SK-N-SH (cell line): ENCODE measurements around the gene GALE. TPM values are rescaled to one million over a fixed set of nuclear protein-coding genes. Genes with fewer than 3 reads are reported as not detected.
A peak's percentile ranks its signal among the peaks of the same experiment; 100 is the strongest.

ENCODE experiments used
- CTCF ChIA-PET: fragments of 300-600, 350-600 bp; formaldehyde crosslinking; extraction: SDS; loops from one replicate; lab custom pipeline; 2021; lab: Yijun Ruan, JAX
- POLR2A ChIA-PET: fragments of 350-600 bp; sonication (Branson Sonifier 250); formaldehyde crosslinking; extraction: SDS; loops from one replicate; lab custom pipeline; 2020; ENCODE audit warnings: antibody characterized with exemption, inconsistent platforms; lab: Yijun Ruan, JAX
- DNase-seq: peaks from one replicate; pipeline ENCODE4 v3.0.0; 2012
- H2AFZ ChIP-seq: fragments of 200-600 bp; sonication (generic); 2 replicates; pipeline ENCODE4 v1.8.1; 2016; ENCODE audit warnings: antibody characterized with exemption, mild to moderate bottlenecking, low read depth
- H3F3A ChIP-seq: fragments of 200-600 bp; sonication (generic); replicated peaks from 2 replicates; pipeline ENCODE3; 2016; ENCODE audit warnings: antibody characterized with exemption, mild to moderate bottlenecking; ENCODE audit not compliant: insufficient read depth
- H3K27ac ChIP-seq, 2 experiments: fragments of 200-500 bp in 1 of 2; fragments of 200-600 bp in 1 of 2; sonication (Bioruptor generic) in 1 of 2; sonication (generic), shearing (Covaris generic) in 1 of 2; 2 replicates each; pipeline versions ENCODE4 v1.5.1 to v1.6.1; 2014 to 2016; ENCODE audit warnings: low read depth in 2 of 2, inconsistent platforms in 1 of 2, low read length in 1 of 2, mild to moderate bottlenecking in 1 of 2, mixed read lengths in 1 of 2
- H3K27me3 ChIP-seq: fragments of 200-600 bp; sonication (generic), shearing (Covaris generic); 2 replicates; pipeline ENCODE4 v1.6.1; 2016; ENCODE audit warnings: mixed run types; ENCODE audit not compliant: insufficient read depth
- H3K36me3 ChIP-seq, 2 experiments: fragments of 200-500 bp in 1 of 2; fragments of 200-600 bp in 1 of 2; sonication (Bioruptor generic) in 1 of 2; sonication (generic) in 1 of 2; replicated peaks in 1 of 2; 2 replicates each; pipeline versions ENCODE3 to v1.5.1; 2014 to 2016; ENCODE audit warnings: low read length in 1 of 2, mild to moderate bottlenecking in 1 of 2; ENCODE audit not compliant: insufficient read depth in 2 of 2, control insufficient read depth in 1 of 2
- H3K4me1 ChIP-seq, 2 experiments: fragments of 200-500 bp in 1 of 2; fragments of 200-600 bp in 1 of 2; sonication (Bioruptor generic) in 1 of 2; sonication (generic), shearing (Covaris generic) in 1 of 2; 2 replicates each; pipeline versions ENCODE4 v1.5.1 to v1.6.1; 2014 to 2016; ENCODE audit warnings: low read depth in 1 of 2, low read length in 1 of 2, mixed run types in 1 of 2; ENCODE audit not compliant: insufficient read depth in 2 of 2, control insufficient read depth in 1 of 2
- H3K4me2 ChIP-seq: fragments of 200-600 bp; sonication (generic), shearing (Covaris generic); 2 replicates; pipeline ENCODE4 v1.6.1; 2017; ENCODE audit warnings: mixed run types
- H3K4me3 ChIP-seq, 2 experiments: fragments of 200-500 bp in 1 of 2; fragments of 200-600 bp in 1 of 2; sonication (Bioruptor generic) in 1 of 2; sonication (generic), shearing (Covaris generic) in 1 of 2; 2 replicates each; pipeline versions ENCODE4 v1.5.1 to v1.8.1; 2014 to 2016; ENCODE audit warnings: low read depth in 2 of 2, inconsistent platforms in 1 of 2, low read length in 1 of 2, mild to moderate bottlenecking in 1 of 2, mixed read lengths in 1 of 2, moderate library complexity in 1 of 2
- H3K79me2 ChIP-seq: fragments of 200-600 bp; sonication (generic); 2 replicates; pipeline ENCODE4 v1.8.1; 2017; ENCODE audit warnings: mild to moderate bottlenecking; ENCODE audit not compliant: insufficient read depth
- H3K9ac ChIP-seq: fragments of 200-600 bp; sonication (generic); 2 replicates; pipeline ENCODE4 v1.6.1; 2017; ENCODE audit warnings: mixed run types
- H3K9me2 ChIP-seq: fragments of 200-600 bp; sonication (generic); 2 replicates; pipeline ENCODE4 v1.6.1; 2017; ENCODE audit warnings: mixed run types
- H3K9me3 ChIP-seq: fragments of 200-600 bp; sonication (generic); 2 replicates; pipeline ENCODE4 v1.6.1; 2017; ENCODE audit warnings: mixed run types, mild to moderate bottlenecking, moderate library complexity
- H4K20me1 ChIP-seq: fragments of 200-600 bp; sonication (generic); 2 replicates; pipeline ENCODE4 v1.6.1; 2017; ENCODE audit warnings: mild to moderate bottlenecking, mixed run types; ENCODE audit not compliant: insufficient read depth
- CHD2 ChIP-seq: fragments of 150-350 bp; IDR thresholded peaks from 2 replicates; pipeline ENCODE4 v1.6.1; 2018; ENCODE audit warnings: low read length; ENCODE audit not compliant: partially characterized antibody
- ELF1 ChIP-seq: IDR thresholded peaks from 2 replicates; pipeline ENCODE4 v1.4.0; 2012
- EP300 ChIP-seq, 2 experiments: IDR thresholded peaks; 2 replicates each; pipeline versions ENCODE4 v1.4.0 to v1.6.1; 2012; ENCODE audit warnings: borderline replicate concordance in 1 of 2, low read depth in 1 of 2, low read length in 1 of 2
- FOXJ3 ChIP-seq: sonication (generic); formaldehyde crosslinking; IDR thresholded peaks from 2 replicates; pipeline ENCODE4 v1.5.1; 2020; ENCODE audit warnings: mild to moderate bottlenecking, missing genetic modification reagents
- FOXM1 ChIP-seq: IDR thresholded peaks from 2 replicates; pipeline ENCODE4 v1.4.0; 2012; ENCODE audit warnings: low read depth, mild to moderate bottlenecking
- GABPA ChIP-seq: IDR thresholded peaks from 2 replicates; pipeline ENCODE4 v1.4.0; 2012; ENCODE audit warnings: low read depth, mild to moderate bottlenecking
- GATA2 ChIP-seq: sonication (generic); formaldehyde crosslinking; IDR thresholded peaks from 2 replicates; pipeline ENCODE4 v1.5.0; 2020; ENCODE audit warnings: mild to moderate bottlenecking, missing genetic modification reagents
- MXI1 ChIP-seq: IDR thresholded peaks from 2 replicates; pipeline ENCODE4 v1.6.1; 2012; ENCODE audit warnings: mild to moderate bottlenecking, low read depth, low read length, improper control_type of control experiment
- NFIC ChIP-seq: IDR thresholded peaks from 2 replicates; pipeline ENCODE4 v1.4.0; 2012; ENCODE audit warnings: borderline replicate concordance
- NRF1 ChIP-seq: IDR thresholded peaks from 2 replicates; pipeline ENCODE4 v1.6.1; 2012; ENCODE audit warnings: low read depth, mild to moderate bottlenecking, low read length
- POLR2AphosphoS5 ChIP-seq: IDR thresholded peaks from 2 replicates; pipeline ENCODE4 v1.6.1; 2012; ENCODE audit warnings: low read depth, low read length
- RAD21 ChIP-seq: IDR thresholded peaks from 2 replicates; pipeline ENCODE4 v1.6.1; 2012; ENCODE audit warnings: mild to moderate bottlenecking, low read length
- SIN3A ChIP-seq: IDR thresholded peaks from 2 replicates; pipeline ENCODE4 v1.6.1; 2012; ENCODE audit warnings: low read depth, mild to moderate bottlenecking, low read length, moderate library complexity, borderline replicate concordance
- SMC3 ChIP-seq: IDR thresholded peaks from 2 replicates; pipeline ENCODE4 v1.6.1; 2012; ENCODE audit warnings: low read depth, low read length, improper control_type of control experiment
- TAF1 ChIP-seq: IDR thresholded peaks from 2 replicates; pipeline ENCODE4 v1.6.1; 2012; ENCODE audit warnings: low read depth, mild to moderate bottlenecking, low read length, moderate library complexity, borderline replicate concordance
- TCF12 ChIP-seq: IDR thresholded peaks from 2 replicates; pipeline ENCODE4 v1.4.0; 2012
- YY1 ChIP-seq: IDR thresholded peaks from 2 replicates; pipeline ENCODE4 v1.4.0; 2012; ENCODE audit warnings: low read depth, mild to moderate bottlenecking
- WGBS: methylation state at CpG from one replicate; pipeline ENCODE4 v1.1.6; 2017; ENCODE audit warnings: low lambda C conversion rate; 5-methylcytosine and 5-hydroxymethylcytosine counted together
- polyA plus RNA-seq, 3 experiments: library from polyadenylated mRNA; depleted of rRNA; stranded (reverse); fragments of >200 nt; gene quantifications; 2 replicates each; pipeline ENCODE4 v1.2.3, GENCODE V29; 2012
- TF ChIP-seq, protein P1 (sequence below): IDR thresholded peaks from 2 replicates; pipeline ENCODE4 v1.4.0; 2012; ENCODE audit warnings: low read depth
- TF ChIP-seq, protein P2 (sequence below): IDR thresholded peaks from 2 replicates; pipeline ENCODE4 v1.4.0; 2012; ENCODE audit warnings: low read depth, borderline replicate concordance
- TF ChIP-seq, protein P3 (sequence below): IDR thresholded peaks from 2 replicates; pipeline ENCODE4; 2012
- TF ChIP-seq, protein P4 (sequence below): fragments of 150-350 bp; IDR thresholded peaks from 2 replicates; pipeline ENCODE4 v1.6.1; 2016; ENCODE audit warnings: mild to moderate bottlenecking, low read depth, low read length
- TF ChIP-seq, protein P5 (sequence below): IDR thresholded peaks from 2 replicates; pipeline ENCODE4 v1.4.0; 2012; ENCODE audit warnings: low read depth, borderline replicate concordance
- TF ChIP-seq, protein P6 (sequence below): IDR thresholded peaks from 2 replicates; pipeline ENCODE4 v1.6.1; 2012; ENCODE audit warnings: mild to moderate bottlenecking, low read depth, low read length, moderate library complexity

GALE gene
- polyA plus RNA-seq, 1 of the 3 experiments (the other 2 are of a cell fraction), result 71.7 TPM

DNA sequence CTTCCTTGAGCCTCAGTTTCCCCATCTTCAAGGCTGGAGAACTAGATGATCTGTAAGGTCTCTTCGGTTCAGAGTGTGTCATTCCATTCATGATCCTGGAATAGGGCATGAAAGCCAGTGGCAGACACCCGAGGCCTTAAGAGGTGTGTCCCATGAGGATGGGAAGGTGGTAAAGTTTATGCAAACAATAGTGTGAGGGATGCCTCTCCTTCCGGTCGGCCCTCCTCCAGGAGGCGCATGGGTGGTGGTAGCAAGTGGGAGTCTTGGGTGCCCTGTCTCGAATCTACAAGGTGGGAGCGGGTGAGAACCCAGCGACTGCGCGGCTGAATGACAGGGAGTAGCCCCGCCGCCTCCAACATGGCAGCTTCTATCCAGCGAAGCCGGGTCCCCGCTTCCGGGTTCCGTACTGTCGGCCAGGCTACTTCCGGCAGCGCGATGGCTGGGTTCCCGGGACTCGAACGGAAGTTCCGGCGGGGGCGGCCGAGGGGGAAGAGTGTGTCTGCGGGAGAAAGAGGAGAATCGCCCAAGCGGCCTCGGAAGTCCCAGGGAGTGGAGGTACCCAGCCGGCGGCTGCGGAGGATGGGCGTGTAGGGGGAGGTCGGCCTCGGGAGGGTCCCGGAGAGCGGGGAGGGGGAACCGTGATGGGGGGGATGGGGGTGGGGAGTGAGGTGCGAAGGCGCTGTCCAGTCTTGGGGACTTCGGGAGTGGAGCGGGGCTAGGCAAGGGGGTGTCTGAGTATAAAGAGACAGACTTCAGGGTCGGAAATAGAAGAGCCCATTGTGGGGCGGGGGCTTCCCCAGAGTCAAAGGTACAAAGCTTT, 9.6 kb downstream of the GALE start, which contains the start of gene LYPLA2:
LYPLA2 (plus strand) TSS at position 450 of the 820 bp plus-strand sequence. CDS start 1,538 bp downstream, outside the sequence.
- peak; percentile 80 for TF ChIP-seq TAF1
- TF ChIP-seq ELF1, result peak; percentile 98
- TF ChIP-seq YY1, result peak; percentile 97
- TF ChIP-seq CHD2, result peak; percentile 63
- no peak for TF ChIP-seq SMC3
- peak; percentile 25; the same call in 1 of the 2 replicates for TF ChIP-seq NFIC
- TF ChIP-seq, protein P1, sequence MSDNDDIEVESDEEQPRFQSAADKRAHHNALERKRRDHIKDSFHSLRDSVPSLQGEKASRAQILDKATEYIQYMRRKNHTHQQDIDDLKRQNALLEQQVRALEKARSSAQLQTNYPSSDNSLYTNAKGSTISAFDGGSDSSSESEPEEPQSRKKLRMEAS, result peak; percentile 86
- TF ChIP-seq, protein P2, sequence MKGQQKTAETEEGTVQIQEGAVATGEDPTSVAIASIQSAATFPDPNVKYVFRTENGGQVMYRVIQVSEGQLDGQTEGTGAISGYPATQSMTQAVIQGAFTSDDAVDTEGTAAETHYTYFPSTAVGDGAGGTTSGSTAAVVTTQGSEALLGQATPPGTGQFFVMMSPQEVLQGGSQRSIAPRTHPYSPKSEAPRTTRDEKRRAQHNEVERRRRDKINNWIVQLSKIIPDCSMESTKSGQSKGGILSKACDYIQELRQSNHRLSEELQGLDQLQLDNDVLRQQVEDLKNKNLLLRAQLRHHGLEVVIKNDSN, result no peak
- peak; percentile 95 for TF ChIP-seq GABPA
- TF ChIP-seq, protein P3, sequence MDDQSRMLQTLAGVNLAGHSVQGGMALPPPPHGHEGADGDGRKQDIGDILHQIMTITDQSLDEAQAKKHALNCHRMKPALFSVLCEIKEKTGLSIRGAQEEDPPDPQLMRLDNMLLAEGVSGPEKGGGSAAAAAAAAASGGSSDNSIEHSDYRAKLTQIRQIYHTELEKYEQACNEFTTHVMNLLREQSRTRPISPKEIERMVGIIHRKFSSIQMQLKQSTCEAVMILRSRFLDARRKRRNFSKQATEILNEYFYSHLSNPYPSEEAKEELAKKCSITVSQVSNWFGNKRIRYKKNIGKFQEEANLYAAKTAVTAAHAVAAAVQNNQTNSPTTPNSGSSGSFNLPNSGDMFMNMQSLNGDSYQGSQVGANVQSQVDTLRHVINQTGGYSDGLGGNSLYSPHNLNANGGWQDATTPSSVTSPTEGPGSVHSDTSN, result peak; percentile 81
- TF ChIP-seq, protein P4, sequence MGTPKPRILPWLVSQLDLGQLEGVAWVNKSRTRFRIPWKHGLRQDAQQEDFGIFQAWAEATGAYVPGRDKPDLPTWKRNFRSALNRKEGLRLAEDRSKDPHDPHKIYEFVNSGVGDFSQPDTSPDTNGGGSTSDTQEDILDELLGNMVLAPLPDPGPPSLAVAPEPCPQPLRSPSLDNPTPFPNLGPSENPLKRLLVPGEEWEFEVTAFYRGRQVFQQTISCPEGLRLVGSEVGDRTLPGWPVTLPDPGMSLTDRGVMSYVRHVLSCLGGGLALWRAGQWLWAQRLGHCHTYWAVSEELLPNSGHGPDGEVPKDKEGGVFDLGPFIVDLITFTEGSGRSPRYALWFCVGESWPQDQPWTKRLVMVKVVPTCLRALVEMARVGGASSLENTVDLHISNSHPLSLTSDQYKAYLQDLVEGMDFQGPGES, result no peak
- peak; percentile 93 for TF ChIP-seq SIN3A
- no peak for TF ChIP-seq GATA2
- TF ChIP-seq, protein P5, sequence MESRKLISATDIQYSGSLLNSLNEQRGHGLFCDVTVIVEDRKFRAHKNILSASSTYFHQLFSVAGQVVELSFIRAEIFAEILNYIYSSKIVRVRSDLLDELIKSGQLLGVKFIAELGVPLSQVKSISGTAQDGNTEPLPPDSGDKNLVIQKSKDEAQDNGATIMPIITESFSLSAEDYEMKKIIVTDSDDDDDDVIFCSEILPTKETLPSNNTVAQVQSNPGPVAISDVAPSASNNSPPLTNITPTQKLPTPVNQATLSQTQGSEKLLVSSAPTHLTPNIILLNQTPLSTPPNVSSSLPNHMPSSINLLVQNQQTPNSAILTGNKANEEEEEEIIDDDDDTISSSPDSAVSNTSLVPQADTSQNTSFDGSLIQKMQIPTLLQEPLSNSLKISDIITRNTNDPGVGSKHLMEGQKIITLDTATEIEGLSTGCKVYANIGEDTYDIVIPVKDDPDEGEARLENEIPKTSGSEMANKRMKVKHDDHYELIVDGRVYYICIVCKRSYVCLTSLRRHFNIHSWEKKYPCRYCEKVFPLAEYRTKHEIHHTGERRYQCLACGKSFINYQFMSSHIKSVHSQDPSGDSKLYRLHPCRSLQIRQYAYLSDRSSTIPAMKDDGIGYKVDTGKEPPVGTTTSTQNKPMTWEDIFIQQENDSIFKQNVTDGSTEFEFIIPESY, result peak; percentile 66; the same call in 1 of the 2 replicates
- peak; percentile 14; the same call in 1 of the 2 replicates for TF ChIP-seq NRF1
- TF ChIP-seq, protein P6, sequence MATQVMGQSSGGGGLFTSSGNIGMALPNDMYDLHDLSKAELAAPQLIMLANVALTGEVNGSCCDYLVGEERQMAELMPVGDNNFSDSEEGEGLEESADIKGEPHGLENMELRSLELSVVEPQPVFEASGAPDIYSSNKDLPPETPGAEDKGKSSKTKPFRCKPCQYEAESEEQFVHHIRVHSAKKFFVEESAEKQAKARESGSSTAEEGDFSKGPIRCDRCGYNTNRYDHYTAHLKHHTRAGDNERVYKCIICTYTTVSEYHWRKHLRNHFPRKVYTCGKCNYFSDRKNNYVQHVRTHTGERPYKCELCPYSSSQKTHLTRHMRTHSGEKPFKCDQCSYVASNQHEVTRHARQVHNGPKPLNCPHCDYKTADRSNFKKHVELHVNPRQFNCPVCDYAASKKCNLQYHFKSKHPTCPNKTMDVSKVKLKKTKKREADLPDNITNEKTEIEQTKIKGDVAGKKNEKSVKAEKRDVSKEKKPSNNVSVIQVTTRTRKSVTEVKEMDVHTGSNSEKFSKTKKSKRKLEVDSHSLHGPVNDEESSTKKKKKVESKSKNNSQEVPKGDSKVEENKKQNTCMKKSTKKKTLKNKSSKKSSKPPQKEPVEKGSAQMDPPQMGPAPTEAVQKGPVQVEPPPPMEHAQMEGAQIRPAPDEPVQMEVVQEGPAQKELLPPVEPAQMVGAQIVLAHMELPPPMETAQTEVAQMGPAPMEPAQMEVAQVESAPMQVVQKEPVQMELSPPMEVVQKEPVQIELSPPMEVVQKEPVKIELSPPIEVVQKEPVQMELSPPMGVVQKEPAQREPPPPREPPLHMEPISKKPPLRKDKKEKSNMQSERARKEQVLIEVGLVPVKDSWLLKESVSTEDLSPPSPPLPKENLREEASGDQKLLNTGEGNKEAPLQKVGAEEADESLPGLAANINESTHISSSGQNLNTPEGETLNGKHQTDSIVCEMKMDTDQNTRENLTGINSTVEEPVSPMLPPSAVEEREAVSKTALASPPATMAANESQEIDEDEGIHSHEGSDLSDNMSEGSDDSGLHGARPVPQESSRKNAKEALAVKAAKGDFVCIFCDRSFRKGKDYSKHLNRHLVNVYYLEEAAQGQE, result peak; percentile 42; the same call in 1 of the 2 replicates
- peak; percentile 89 for TF ChIP-seq POLR2AphosphoS5
- no peak for TF ChIP-seq RAD21
- TF ChIP-seq FOXJ3 (CRISPR knock-in tag), result no peak
- TF ChIP-seq EP300 (IDR thresholded peaks at IDR 0.05; ENCODE audit: borderline replicate concordance in 1 of 2, low read depth in 1 of 2, low read length in 1 of 2), result peak in 1 of 2 experiments; percentile 27; a peak in 1 of 4 replicates
- peak; percentile 8; the same call in 1 of the 2 replicates for TF ChIP-seq TCF12
- no peak for TF ChIP-seq FOXM1
- TF ChIP-seq MXI1, result peak; percentile 87
- 1% methylated on average over 44 of the region's 47 CpGs for WGBS
- DNase-seq, result peak; percentile 94
- Histone ChIP-seq H3K36me3 (peaks cover 38 to 43% of the 10 kb centered on the region in 2 experiments), H2AFZ (peak within 1 kb of the TSS; percentile 86), H3K27ac (peak within 1 kb of the TSS; percentile 73 to 91), H3K27me3 (no peaks in the 10 kb centered on the region), H3K79me2 (peaks cover 37% of the 10 kb centered on the region), H3K4me3 (peak within 1 kb of the TSS; percentile 97 to 98), H3K4me2 (peak within 1 kb of the TSS; percentile 100), H3K9me2 (no peaks in the 10 kb centered on the region), H4K20me1 (no peaks in the 10 kb centered on the region), H3K9ac (peak within 1 kb of the TSS; percentile 86), H3F3A (peaks cover 25% of the 10 kb centered on the region), H3K9me3 (no peaks in the 10 kb centered on the region), H3K4me1 (peaks cover 6 to 21% of the 10 kb centered on the region in 2 experiments; a peak in 3 of 4 replicates)
- POLR2A ChIA-PET, result interaction anchor here (0.9 to 2.3 kb wide), 5 partner anchors 10 to 48 kb away, joined by 3 to 17 read pairs (median 3); partner anchors contain the start of genes ELOA, GALE and PITHD1
- CTCF ChIA-PET, result interaction anchor here (1.2 to 3.0 kb wide), 5 partner anchors 9 to 126 kb away, joined by 3 to 14 read pairs (median 9); partner anchors contain the start of gene GALE
